Measurements from ENCODE around the gene TMED7. TPM values are rescaled to one million over a fixed set of nuclear protein-coding genes. Genes with fewer than 3 reads are reported as not detected.
A peak's percentile ranks its signal among the peaks of the same experiment; 100 is the strongest.

Gene TMED7
- total RNA-seq, 2 experiments from 2014 or later = 39.9 to 44.6 TPM

DNA sequence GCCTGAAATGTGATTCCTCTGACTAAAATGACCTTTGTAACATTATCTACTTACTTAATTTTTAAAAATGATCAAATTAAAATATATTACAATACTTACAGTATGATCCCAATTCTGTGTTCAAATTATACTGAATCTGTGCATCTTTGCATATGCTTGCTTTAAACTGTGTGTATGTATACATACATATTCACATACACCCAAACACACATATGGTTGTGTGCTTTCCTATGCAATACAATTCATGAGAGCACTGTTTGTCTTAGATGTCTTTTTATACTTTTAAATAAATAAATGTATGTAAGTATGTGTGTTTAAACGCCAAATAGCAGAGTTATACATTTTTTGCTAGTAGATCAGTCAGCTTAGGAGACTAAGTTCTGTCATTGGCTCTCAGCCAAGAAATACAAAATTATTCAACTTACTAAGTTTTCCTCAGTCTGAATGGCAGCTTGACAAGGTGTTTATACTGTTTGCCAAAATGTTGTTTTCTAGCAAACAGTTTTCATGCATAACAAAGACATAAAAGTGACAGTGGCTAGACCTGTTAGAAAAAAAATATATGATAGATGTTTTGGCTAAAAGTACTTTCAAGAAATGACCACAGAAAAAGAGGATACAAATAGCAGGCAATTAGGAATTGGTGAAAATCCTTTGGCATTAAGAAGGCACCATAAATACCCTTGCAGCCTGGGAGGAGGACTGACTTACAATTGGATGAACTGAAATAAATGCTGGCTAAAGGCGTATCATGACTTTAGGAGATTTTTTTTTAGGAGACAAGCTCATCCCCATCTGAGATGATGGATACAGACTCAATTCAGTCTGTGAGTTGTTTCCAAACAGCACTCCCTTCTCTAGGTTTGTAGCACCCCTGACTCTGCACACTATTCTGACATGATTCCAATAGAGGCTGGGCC is 31.4 kb downstream of the TMED7 start:
- Mint-ChIP-seq H3K9me3 (no peaks in the 10 kb centered on the region), H3K4me1 (ENCODE audit: low read depth) (no peaks in the 10 kb centered on the region), H3K27ac (no peak overlapping the region), H3K27me3 (no peaks in the 10 kb centered on the region), H3K36me3 (ENCODE audit: low read depth) (no peaks in the 10 kb centered on the region), H3K4me3 (no peak overlapping the region)
- TF ChIP-seq, protein P1, sequence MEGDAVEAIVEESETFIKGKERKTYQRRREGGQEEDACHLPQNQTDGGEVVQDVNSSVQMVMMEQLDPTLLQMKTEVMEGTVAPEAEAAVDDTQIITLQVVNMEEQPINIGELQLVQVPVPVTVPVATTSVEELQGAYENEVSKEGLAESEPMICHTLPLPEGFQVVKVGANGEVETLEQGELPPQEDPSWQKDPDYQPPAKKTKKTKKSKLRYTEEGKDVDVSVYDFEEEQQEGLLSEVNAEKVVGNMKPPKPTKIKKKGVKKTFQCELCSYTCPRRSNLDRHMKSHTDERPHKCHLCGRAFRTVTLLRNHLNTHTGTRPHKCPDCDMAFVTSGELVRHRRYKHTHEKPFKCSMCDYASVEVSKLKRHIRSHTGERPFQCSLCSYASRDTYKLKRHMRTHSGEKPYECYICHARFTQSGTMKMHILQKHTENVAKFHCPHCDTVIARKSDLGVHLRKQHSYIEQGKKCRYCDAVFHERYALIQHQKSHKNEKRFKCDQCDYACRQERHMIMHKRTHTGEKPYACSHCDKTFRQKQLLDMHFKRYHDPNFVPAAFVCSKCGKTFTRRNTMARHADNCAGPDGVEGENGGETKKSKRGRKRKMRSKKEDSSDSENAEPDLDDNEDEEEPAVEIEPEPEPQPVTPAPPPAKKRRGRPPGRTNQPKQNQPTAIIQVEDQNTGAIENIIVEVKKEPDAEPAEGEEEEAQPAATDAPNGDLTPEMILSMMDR (IDR thresholded peaks at IDR 0.05) = no peak
- no peak for DNase-seq
- CTCF ChIA-PET = interaction anchor here (0.9 kb wide), 1 partner anchor 29 kb away, joined by 3 read pairs; no protein-coding TSS in a partner anchor
- intact Hi-C loops (cut with micrococcal nuclease) = no loop called here
- POLR2A ChIA-PET = no interaction called here
- ATAC-seq = no peak

DNA sequence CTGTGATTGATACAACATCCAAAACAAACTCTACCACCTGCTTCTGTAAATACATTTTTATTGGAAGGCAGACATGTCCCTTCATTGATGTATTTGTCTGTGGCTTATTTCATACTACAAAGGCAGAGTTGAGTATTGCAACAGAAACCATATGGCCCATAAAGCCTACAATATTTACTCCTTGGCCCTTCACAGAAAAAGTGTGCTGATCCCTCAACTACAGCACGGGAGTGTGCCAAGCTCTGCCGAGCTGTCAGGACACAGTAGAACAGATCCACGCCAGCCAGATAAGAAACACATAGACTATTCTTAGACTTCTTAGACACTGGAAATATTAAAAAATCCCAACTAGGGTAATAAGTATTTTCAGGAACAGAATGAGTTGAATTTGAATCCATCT is 36.8 kb downstream of the TMED7 start:
- no peaks in the 10 kb centered on the region for H3K36me3 Mint-ChIP-seq (ENCODE audit: low read depth)
- intact Hi-C loops (cut with micrococcal nuclease) = no loop called here
- CTCF ChIA-PET = interaction anchor here (2.9 kb wide), 1 partner anchor 279 kb away, joined by 16 read pairs; no protein-coding TSS in a partner anchor
- TF ChIP-seq, protein P1 (IDR thresholded peaks at IDR 0.05) = no peak
- H3K27ac Mint-ChIP-seq = no peak overlapping the region
- H3K9me3 Mint-ChIP-seq = no peaks in the 10 kb centered on the region
- ATAC-seq = no peak
- no peak for DNase-seq
- H3K4me1 Mint-ChIP-seq (ENCODE audit: low read depth) = no peaks in the 10 kb centered on the region
- no peak overlapping the region for H3K4me3 Mint-ChIP-seq
- H3K27me3 Mint-ChIP-seq = no peaks in the 10 kb centered on the region
- POLR2A ChIA-PET = no interaction called here

DNA sequence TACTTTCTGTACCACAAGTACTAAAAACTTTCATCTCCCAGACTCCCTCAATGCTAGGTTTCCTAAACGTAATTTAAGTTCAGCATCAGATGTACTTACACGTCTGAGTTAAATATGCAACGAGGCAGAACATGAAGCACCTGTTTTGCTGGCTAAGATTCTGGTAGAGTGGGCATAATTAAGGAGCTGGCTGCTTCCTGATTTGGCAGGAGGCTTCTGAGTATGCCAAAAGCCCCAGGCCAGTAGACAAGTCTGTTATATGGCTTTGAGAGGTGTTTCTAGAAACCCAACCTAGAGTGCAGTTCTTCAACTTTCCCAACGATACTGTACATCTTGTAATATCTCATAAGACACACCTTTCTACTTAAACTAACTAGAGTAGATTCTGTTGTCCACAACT is 37.2 kb downstream of the TMED7 start:
- ChIA-PET POLR2A (no interaction called here), CTCF (interaction anchor here (0.6 to 2.9 kb wide), 3 partner anchors 18 to 279 kb away, joined by 3 to 16 read pairs (median 3); no protein-coding TSS in a partner anchor)
- Mint-ChIP-seq H3K27ac (no peak overlapping the region), H3K4me1 (ENCODE audit: low read depth) (no peaks in the 10 kb centered on the region), H3K4me3 (no peak overlapping the region), H3K27me3 (no peaks in the 10 kb centered on the region), H3K9me3 (no peaks in the 10 kb centered on the region), H3K36me3 (ENCODE audit: low read depth) (no peaks in the 10 kb centered on the region)
- DNase-seq = no peak
- intact Hi-C loops (cut with micrococcal nuclease) = no loop called here
- TF ChIP-seq, protein P1 (IDR thresholded peaks at IDR 0.05) = no peak
- no peak for ATAC-seq

DNA sequence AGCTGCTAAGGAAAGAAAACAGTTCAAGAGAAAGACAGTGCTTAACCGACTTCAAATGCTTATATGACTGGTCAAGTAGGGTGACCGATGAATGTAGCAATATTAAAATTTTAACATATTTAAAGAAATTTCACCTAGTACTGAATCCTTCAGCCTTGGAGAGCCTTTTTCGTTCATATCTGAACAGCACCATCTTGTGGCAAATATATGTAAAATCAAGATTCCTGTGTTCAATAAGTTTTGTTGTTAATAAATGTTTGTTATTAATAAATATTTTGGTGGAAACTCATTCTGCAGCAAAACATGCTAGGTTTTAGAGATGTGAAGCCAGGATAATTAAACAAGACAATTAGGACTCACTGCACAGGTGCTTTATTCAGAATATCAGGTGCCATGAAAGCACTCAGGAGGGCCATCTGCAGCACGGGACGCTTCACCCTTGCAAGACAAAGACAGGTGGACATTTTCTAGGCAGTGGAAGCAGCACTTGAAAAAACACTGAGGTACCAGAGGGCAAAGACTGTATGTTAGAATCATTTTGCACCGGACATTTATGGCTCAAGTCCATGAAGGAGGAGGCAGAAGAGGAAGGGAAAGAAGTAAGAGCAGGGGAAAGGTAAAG is 39.2 kb downstream of the TMED7 start:
- no peaks in the 10 kb centered on the region for H3K27me3 Mint-ChIP-seq
- H3K36me3 Mint-ChIP-seq (ENCODE audit: low read depth) = no peaks in the 10 kb centered on the region
- CTCF ChIA-PET = interaction anchor here (0.5 to 1.5 kb wide), 2 partner anchors 11 to 269 kb away, joined by 3 to 9 read pairs; no protein-coding TSS in a partner anchor
- POLR2A ChIA-PET = no interaction called here
- DNase-seq = no peak
- ATAC-seq = no peak
- no peak overlapping the region for H3K4me3 Mint-ChIP-seq
- no peak overlapping the region for H3K27ac Mint-ChIP-seq
- H3K4me1 Mint-ChIP-seq (ENCODE audit: low read depth) = no peaks in the 10 kb centered on the region
- TF ChIP-seq, protein P1 (IDR thresholded peaks at IDR 0.05) = peak; percentile 68
- H3K9me3 Mint-ChIP-seq = no peaks in the 10 kb centered on the region
- intact Hi-C loops (cut with micrococcal nuclease) = loop anchor here (2.0 kb wide), 1 partner anchor 278 kb away; no protein-coding TSS in a partner anchor

DNA sequence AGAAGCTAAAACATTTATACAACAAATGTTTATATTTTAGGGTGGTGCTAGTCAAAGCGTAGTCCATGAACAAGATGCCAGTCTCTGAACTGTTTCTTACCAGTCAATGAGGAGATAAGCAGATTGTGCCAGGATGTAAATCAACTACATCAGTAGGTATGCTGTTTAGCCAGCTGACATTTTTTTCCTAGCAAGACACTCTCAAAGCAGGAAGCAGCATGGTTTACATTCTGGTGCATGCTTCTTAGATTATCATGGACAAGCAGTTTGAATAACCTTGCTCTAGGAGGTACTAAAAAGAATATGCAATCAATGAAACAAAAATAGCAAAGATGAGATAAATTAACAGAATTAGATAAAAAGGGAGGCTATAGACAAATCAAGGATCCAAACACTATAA is 40.6 kb downstream of the TMED7 start:
- DNase-seq (no peak), ATAC-seq (no peak)
- Mint-ChIP-seq H3K9me3 (no peaks in the 10 kb centered on the region), H3K27me3 (no peaks in the 10 kb centered on the region), H3K36me3 (ENCODE audit: low read depth) (no peaks in the 10 kb centered on the region), H3K4me3 (no peak overlapping the region), H3K27ac (no peak overlapping the region), H3K4me1 (ENCODE audit: low read depth) (no peaks in the 10 kb centered on the region)
- ChIA-PET POLR2A (no interaction called here), CTCF (interaction anchor here (0.8 to 1.0 kb wide), 2 partner anchors 8 to 275 kb away, joined by 3 to 5 read pairs; no protein-coding TSS in a partner anchor)
- TF ChIP-seq, protein P1 (IDR thresholded peaks at IDR 0.05) = no peak
- intact Hi-C loops (cut with micrococcal nuclease) = no loop called here

Measured in activated CD8-positive, alpha-beta T cell treated with anti-CD3 and anti-CD28 coated beads for 36 hours (primary cell).